ENCODE data around the gene OR8J3. TPM values are rescaled to one million over a fixed set of nuclear protein-coding genes. Genes with fewer than 3 reads are reported as not detected.

The OR8J3 gene
- polyA plus RNA-seq, 1 of the 3 experiments (the other 2 are of a cell fraction): not detected

GRCh38 chr11:56163804-56164203 lies 23.8 kb upstream of the OR8J3 start:
- no peaks in the 10 kb centered on the region for H3K79me2 ChIP-seq (ENCODE audit: insufficient read depth)
- no peaks in the 10 kb centered on the region for H3K9me2 ChIP-seq
- WGBS (ENCODE audit: low lambda C conversion rate): 22% methylated on average over 3 of the region's 3 CpGs
- no peaks in the 10 kb centered on the region for H3K4me1 ChIP-seq (ENCODE audit: control insufficient read depth in 1 of 2, insufficient read depth in 2 of 2, low read depth in 1 of 2, low read length in 1 of 2)
- TF ChIP-seq TEAD4 (IDR thresholded peaks at IDR 0.05; ENCODE audit: borderline replicate concordance, insufficient read depth) (no peak), ZBTB33 (IDR thresholded peaks at IDR 0.05; ENCODE audit: borderline replicate concordance, low read depth) (no peak), EP300 (IDR thresholded peaks at IDR 0.05; ENCODE audit: borderline replicate concordance in 1 of 2, low read depth in 1 of 2, low read length in 1 of 2) (no peak), CHD2 (IDR thresholded peaks at IDR 0.05; ENCODE audit: low read length, partially characterized antibody) (no peak)
- H3K9me3 ChIP-seq: no peaks in the 10 kb centered on the region
- POLR2A ChIA-PET: no interaction called here
- H3K4me2 ChIP-seq: no peak overlapping the region
- CTCF ChIA-PET: no interaction called here
- no peak overlapping the region for H3K27ac ChIP-seq (ENCODE audit: low read depth in 2 of 2, low read length in 1 of 2)
- DNase-seq: no peak
- no peaks in the 10 kb centered on the region for H3K36me3 ChIP-seq (replicated peaks in 1 of 2; ENCODE audit: control insufficient read depth in 1 of 2, insufficient read depth in 2 of 2, low read length in 1 of 2)
- no peak overlapping the region for H3K4me3 ChIP-seq (ENCODE audit: low read depth in 2 of 2, low read length in 1 of 2)
- H3K9ac ChIP-seq: no peak overlapping the region
- H4K20me1 ChIP-seq (ENCODE audit: insufficient read depth): no peaks in the 10 kb centered on the region
- H2AFZ ChIP-seq (ENCODE audit: low read depth): no peak overlapping the region
- no peaks in the 10 kb centered on the region for H3F3A ChIP-seq (replicated peaks; ENCODE audit: insufficient read depth)
- H3K27me3 ChIP-seq (ENCODE audit: insufficient read depth): no peaks in the 10 kb centered on the region

GRCh38 chr11:56160217-56160616 lies 20.2 kb upstream of the OR8J3 start, which contains the start of gene OR8K5:
Gene OR8K5, minus strand, starts transcription at chr11:56160317. Its CDS starts 0 bp downstream, at chr11:56160317.
- TF ChIP-seq FOXM1 (IDR thresholded peaks at IDR 0.05; ENCODE audit: low read depth) (no peak), TAF1 (IDR thresholded peaks at IDR 0.05; ENCODE audit: borderline replicate concordance, low read depth, low read length) (no peak), NRF1 (IDR thresholded peaks at IDR 0.05; ENCODE audit: low read depth, low read length) (no peak), MAX (IDR thresholded peaks at IDR 0.05; ENCODE audit: low read depth) (no peak), GABPA (IDR thresholded peaks at IDR 0.05; ENCODE audit: low read depth) (no peak), TEAD4 (IDR thresholded peaks at IDR 0.05; ENCODE audit: borderline replicate concordance, insufficient read depth) (no peak), ZBTB33 (IDR thresholded peaks at IDR 0.05; ENCODE audit: borderline replicate concordance, low read depth) (no peak), USF1 (IDR thresholded peaks at IDR 0.05; ENCODE audit: borderline replicate concordance, low read depth) (no peak), GATA2 (CRISPR knock-in tag; IDR thresholded peaks at IDR 0.05) (no peak), RXRA (IDR thresholded peaks at IDR 0.05; ENCODE audit: borderline replicate concordance, low read depth) (no peak), EZH2phosphoT487 (IDR thresholded peaks at IDR 0.05; ENCODE audit: borderline replicate concordance, low read depth) (no peak), POLR2AphosphoS5 (IDR thresholded peaks at IDR 0.05; ENCODE audit: low read depth, low read length) (no peak), RFX5 (IDR thresholded peaks at IDR 0.05; ENCODE audit: low read length) (no peak), SMC3 (IDR thresholded peaks at IDR 0.05; ENCODE audit: low read depth, low read length) (no peak), JUND (IDR thresholded peaks at IDR 0.05) (no peak), PBX3 (IDR thresholded peaks at IDR 0.05) (no peak), SIN3A (IDR thresholded peaks at IDR 0.05; ENCODE audit: borderline replicate concordance, low read depth, low read length) (no peak), FOSL2 (IDR thresholded peaks at IDR 0.05; ENCODE audit: borderline replicate concordance, low read depth) (no peak), EP300 (IDR thresholded peaks at IDR 0.05; ENCODE audit: borderline replicate concordance in 1 of 2, low read depth in 1 of 2, low read length in 1 of 2) (no peak), MXI1 (IDR thresholded peaks at IDR 0.05; ENCODE audit: low read depth, low read length) (no peak)
- H3K36me3 ChIP-seq (replicated peaks in 1 of 2; ENCODE audit: control insufficient read depth in 1 of 2, insufficient read depth in 2 of 2, low read length in 1 of 2): no peaks in the 10 kb centered on the region
- H3K27me3 ChIP-seq (ENCODE audit: insufficient read depth): no peaks in the 10 kb centered on the region
- no peak within 1 kb of the TSS for H3K4me3 ChIP-seq (ENCODE audit: low read depth in 2 of 2, low read length in 1 of 2)
- H3K4me1 ChIP-seq (ENCODE audit: control insufficient read depth in 1 of 2, insufficient read depth in 2 of 2, low read depth in 1 of 2, low read length in 1 of 2): no peaks in the 10 kb centered on the region
- under 1% methylated on average over 3 of the region's 3 CpGs for WGBS (ENCODE audit: low lambda C conversion rate)
- DNase-seq: no peak
- no peak within 1 kb of the TSS for H3K9ac ChIP-seq
- H3K4me2 ChIP-seq: no peak within 1 kb of the TSS
- no peak within 1 kb of the TSS for H3K27ac ChIP-seq (ENCODE audit: low read depth in 2 of 2, low read length in 1 of 2)
- no peak within 1 kb of the TSS for H2AFZ ChIP-seq (ENCODE audit: low read depth)
- no peaks in the 10 kb centered on the region for H4K20me1 ChIP-seq (ENCODE audit: insufficient read depth)
- H3F3A ChIP-seq (replicated peaks; ENCODE audit: insufficient read depth): no peaks in the 10 kb centered on the region
- H3K79me2 ChIP-seq (ENCODE audit: insufficient read depth): no peaks in the 10 kb centered on the region
- no peaks in the 10 kb centered on the region for H3K9me2 ChIP-seq
- CTCF ChIA-PET: no interaction called here
- no peaks in the 10 kb centered on the region for H3K9me3 ChIP-seq
- POLR2A ChIA-PET: no interaction called here

Data from SK-N-SH (cell line).